Spleen (tissue), 7 donors: Measurements from ENCODE around the gene INPP4B.

Experiments
- CTCF ChIP-seq, 11 experiments: fragments of 200-600 bp in 7 of 11; fragments of 450-650 bp in 4 of 11; sonication (generic) in 4 of 11; IDR thresholded peaks in 8 of 11; conservative IDR thresholded peaks in 3 of 11; 1 replicate in 7 of 11; 2 replicates in 4 of 11; pipeline versions ENCODE4 v1.4.0 to v1.8.0; 2016 to 2021; ENCODE audit warnings: antibody characterized with exemption in 11 of 11, inconsistent platforms in 4 of 11, mild to moderate bottlenecking in 1 of 11
- POLR2A ChIP-seq, 3 donors: fragments of 450-650 bp; IDR thresholded peaks; one replicate each; pipeline ENCODE4 v1.5.1; 2017; ENCODE audit warnings: antibody characterized with exemption in 3 of 3, mild to moderate bottlenecking in 1 of 3
- donor health status: DM: no; HTN: no; CAD: no; lungs with moderate emphysema.
- donor health status: DM: no; HTN: no; CAD: no.
- donor health status: DM: no; HTN: no; CAD: no.

DNA sequence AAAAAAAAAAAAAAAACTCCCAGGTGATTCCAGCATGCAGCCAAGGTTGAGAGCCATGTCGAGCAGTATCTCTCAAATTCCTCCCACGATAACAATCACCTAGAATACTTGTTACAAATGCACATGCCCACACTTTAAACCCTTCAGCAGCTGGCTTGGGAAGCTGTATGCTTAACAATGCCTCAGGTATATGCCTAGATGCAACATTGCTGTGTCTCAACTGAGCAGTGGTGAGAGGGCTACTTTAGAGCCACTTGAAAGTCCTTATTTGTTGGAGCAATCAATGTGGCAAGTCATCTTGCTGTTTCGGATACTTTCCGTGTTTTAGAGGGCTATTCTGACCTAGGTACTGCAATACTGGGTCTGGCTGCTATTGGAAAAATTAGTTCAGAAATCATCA, 487.4 kb downstream of the INPP4B start:
- TF ChIP-seq CTCF (IDR thresholded peaks at IDR 0.05 in 8 of 11, conservative IDR thresholded peaks at IDR 0.05 in 3 of 11) (no peak), POLR2A (IDR thresholded peaks at IDR 0.05) (no peak)
